Measurements from ENCODE around the gene REEP1.

DNA sequence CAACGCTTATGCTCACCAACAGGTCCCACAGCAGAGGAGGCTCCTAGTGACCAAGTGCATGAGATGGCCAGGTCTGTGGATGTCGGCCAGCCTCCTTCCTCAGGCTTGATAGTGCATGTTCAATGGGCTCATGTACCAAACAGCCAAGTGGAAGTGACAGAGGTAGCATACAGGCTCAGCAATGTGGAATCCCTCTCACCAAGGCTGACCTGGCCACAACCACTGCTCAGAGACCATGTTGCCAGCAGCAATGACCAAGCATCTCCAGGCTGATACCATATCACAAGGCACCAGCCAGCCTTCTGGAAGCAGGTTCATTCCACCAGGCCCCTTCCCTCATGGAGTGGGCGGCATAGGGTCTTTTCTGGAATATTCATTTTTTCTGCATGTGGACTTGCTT lies 61.5 kb downstream of the REEP1 start:
- TF ChIP-seq CTCF (IDR thresholded peaks at IDR 0.05) = no peak
- TF ChIP-seq POLR2AphosphoS5 (IDR thresholded peaks at IDR 0.05) = no peak
